ENCODE data around the gene SYT8.

The SYT8 gene

DNA sequence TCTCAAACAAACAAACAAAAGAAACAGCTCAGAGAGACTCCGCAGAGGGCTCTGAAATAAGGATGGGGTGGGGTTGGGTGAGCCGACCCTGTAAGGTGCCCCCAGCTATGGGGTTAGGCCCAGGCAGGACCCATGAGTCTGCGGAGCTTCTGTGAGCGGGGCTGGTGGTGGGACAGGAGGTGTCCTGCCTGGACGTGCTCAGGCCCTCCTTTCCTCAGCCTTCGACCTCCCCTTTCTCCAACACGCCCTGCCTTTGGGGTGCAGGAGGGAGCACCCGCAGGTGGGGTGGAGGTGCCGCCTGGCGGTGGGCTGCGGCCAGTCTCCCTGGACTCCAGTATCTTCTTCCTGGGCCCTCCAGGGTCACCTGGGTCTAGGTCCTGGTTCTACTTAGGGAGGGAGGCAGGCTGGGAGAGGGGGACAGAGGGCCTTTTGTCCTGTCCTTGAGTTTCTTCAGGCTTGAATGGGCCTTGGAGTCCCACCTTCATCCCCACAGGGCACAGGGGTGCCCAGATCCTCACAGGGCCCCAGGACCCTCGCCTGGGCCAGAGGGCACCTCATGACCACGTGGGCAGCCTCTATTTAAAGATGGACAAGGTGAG is 44.7 kb downstream of the SYT8 start:
- ATAC-seq (ENCODE audit: insufficient read depth, low read depth) (no peak), DNase-seq (no peak)
- no peak for TF ChIP-seq EZH2 (IDR thresholded peaks at IDR 0.05; ENCODE audit: borderline replicate concordance, low read depth, low read length, severe bottlenecking)
- no peak for TF ChIP-seq CTCF (IDR thresholded peaks at IDR 0.05; ENCODE audit: borderline replicate concordance, extremely low read depth, low read length, poor library complexity, severe bottlenecking)
- Histone ChIP-seq H3K9ac (ENCODE audit: low read depth, low read length) (no peak overlapping the region), H3K4me3 (ENCODE audit: low read depth in 1 of 2, low read length in 2 of 2) (no peak overlapping the region), H3K27ac (ENCODE audit: low read length) (no peak overlapping the region), H3K27me3 (ENCODE audit: insufficient read depth, low read length, poor library complexity) (no peaks in the 10 kb centered on the region), H3K9me3 (ENCODE audit: insufficient read depth, low read length, severe bottlenecking) (no peaks in the 10 kb centered on the region), H3K4me1 (ENCODE audit: insufficient read depth, low read length) (no peaks in the 10 kb centered on the region), H3K79me2 (ENCODE audit: insufficient read depth, low read length) (no peaks in the 10 kb centered on the region), H3K4me2 (ENCODE audit: insufficient read depth, low read length) (no peak overlapping the region), H4K20me1 (ENCODE audit: insufficient read depth, low read length) (no peaks in the 10 kb centered on the region), H2AFZ (ENCODE audit: low read depth, low read length) (no peak overlapping the region), H3K36me3 (ENCODE audit: insufficient read depth, low read length) (no peaks in the 10 kb centered on the region)

DNA sequence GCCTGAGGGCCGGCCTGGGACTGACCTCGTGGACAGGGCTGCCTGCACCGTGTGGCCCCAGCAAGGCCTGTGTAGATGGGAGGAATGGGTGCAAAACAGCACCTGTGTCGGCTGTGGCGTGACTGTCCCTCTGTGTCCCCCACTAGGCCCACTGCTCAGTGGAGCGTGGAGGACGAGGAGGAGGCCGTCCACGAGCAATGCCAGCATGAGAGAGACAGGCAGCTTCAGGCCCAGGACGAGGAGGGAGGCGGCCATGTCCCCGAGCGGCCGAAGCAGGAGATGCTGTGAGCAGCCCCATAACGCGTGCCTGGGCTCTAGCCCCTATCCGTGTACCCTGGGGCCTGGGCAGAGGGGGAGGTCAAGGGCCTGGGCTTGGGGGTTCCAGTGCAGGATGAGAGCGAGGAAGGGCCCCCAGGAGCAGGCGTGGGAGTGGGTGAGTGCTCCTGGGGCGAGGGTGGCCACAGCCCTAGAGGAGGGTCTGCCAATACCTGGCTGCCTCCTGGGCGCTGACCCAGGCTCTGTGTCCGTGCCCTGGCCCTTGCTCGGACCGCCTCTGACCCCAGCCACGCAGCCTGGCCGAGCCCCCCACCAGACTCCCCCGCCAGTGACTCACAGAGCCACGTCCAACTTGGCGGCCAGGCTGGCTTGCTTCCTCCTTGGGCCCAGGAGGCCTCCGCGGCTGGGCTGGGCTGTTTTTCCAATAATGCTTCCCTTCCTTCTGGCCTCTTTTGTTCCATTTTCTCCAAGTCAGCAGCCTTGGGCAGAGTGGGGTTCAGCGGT is 45.3 kb downstream of the SYT8 start:
- H3K36me3 ChIP-seq (ENCODE audit: insufficient read depth, low read length): no peaks in the 10 kb centered on the region
- no peak for ATAC-seq (ENCODE audit: insufficient read depth, low read depth)
- no peak overlapping the region for H3K9ac ChIP-seq (ENCODE audit: low read depth, low read length)
- no peak overlapping the region for H3K4me3 ChIP-seq (ENCODE audit: low read depth in 1 of 2, low read length in 2 of 2)
- no peaks in the 10 kb centered on the region for H4K20me1 ChIP-seq (ENCODE audit: insufficient read depth, low read length)
- no peaks in the 10 kb centered on the region for H3K79me2 ChIP-seq (ENCODE audit: insufficient read depth, low read length)
- no peak overlapping the region for H3K4me2 ChIP-seq (ENCODE audit: insufficient read depth, low read length)
- TF ChIP-seq CTCF (IDR thresholded peaks at IDR 0.05; ENCODE audit: borderline replicate concordance, extremely low read depth, low read length, poor library complexity, severe bottlenecking) (no peak), EZH2 (IDR thresholded peaks at IDR 0.05; ENCODE audit: borderline replicate concordance, low read depth, low read length, severe bottlenecking) (no peak)
- no peaks in the 10 kb centered on the region for H3K4me1 ChIP-seq (ENCODE audit: insufficient read depth, low read length)
- DNase-seq: no peak
- H3K9me3 ChIP-seq (ENCODE audit: insufficient read depth, low read length, severe bottlenecking): no peaks in the 10 kb centered on the region
- no peak overlapping the region for H2AFZ ChIP-seq (ENCODE audit: low read depth, low read length)
- no peak overlapping the region for H3K27ac ChIP-seq (ENCODE audit: low read length)
- no peaks in the 10 kb centered on the region for H3K27me3 ChIP-seq (ENCODE audit: insufficient read depth, low read length, poor library complexity)

- Histone ChIP-seq H3K79me2 (ENCODE audit: insufficient read depth, low read length) (no peaks in the 10 kb centered on the region), H3K4me2 (ENCODE audit: insufficient read depth, low read length) (no peak overlapping the region), H2AFZ (ENCODE audit: low read depth, low read length) (no peak overlapping the region), H3K4me3 (ENCODE audit: low read depth in 1 of 2, low read length in 2 of 2) (no peak overlapping the region), H3K27ac (ENCODE audit: low read length) (no peak overlapping the region), H3K4me1 (ENCODE audit: insufficient read depth, low read length) (no peaks in the 10 kb centered on the region), H4K20me1 (ENCODE audit: insufficient read depth, low read length) (no peaks in the 10 kb centered on the region), H3K36me3 (ENCODE audit: insufficient read depth, low read length) (no peaks in the 10 kb centered on the region), H3K27me3 (ENCODE audit: insufficient read depth, low read length, poor library complexity) (no peaks in the 10 kb centered on the region), H3K9ac (ENCODE audit: low read depth, low read length) (no peak overlapping the region), H3K9me3 (ENCODE audit: insufficient read depth, low read length, severe bottlenecking) (no peaks in the 10 kb centered on the region)
- TF ChIP-seq CTCF (IDR thresholded peaks at IDR 0.05; ENCODE audit: borderline replicate concordance, extremely low read depth, low read length, poor library complexity, severe bottlenecking) (no peak), EZH2 (IDR thresholded peaks at IDR 0.05; ENCODE audit: borderline replicate concordance, low read depth, low read length, severe bottlenecking) (no peak)
- ATAC-seq (ENCODE audit: insufficient read depth, low read depth) (no peak), DNase-seq (no peak)
Measured at GRCh38 chr11:1880746-1881441, 46.1 kb downstream of the SYT8 start.
